Rectal smooth muscle tissue (tissue), 1 donor: Measurements from ENCODE around the gene TGIF2.
"Not testable (repeated sequence)": the region's sequence is repeated elsewhere in the genome, so short reads cannot be mapped to it uniquely, and the experiment has no call there.

Experiments
- H3K27ac ChIP-seq: one replicate; pipeline ENCODE4 v1.7.0; 2013; ENCODE audit warnings: low read depth, low read length, inconsistent platforms
- H3K27me3 ChIP-seq: one replicate; pipeline ENCODE4 v1.7.0; 2013; ENCODE audit warnings: low read length; ENCODE audit not compliant: control insufficient read depth, insufficient read depth
- H3K36me3 ChIP-seq: one replicate; pipeline ENCODE4 v1.7.0; 2013; ENCODE audit warnings: low read length; ENCODE audit not compliant: control insufficient read depth, insufficient read depth
- H3K4me1 ChIP-seq: one replicate; pipeline ENCODE4 v1.7.0; 2013; ENCODE audit warnings: low read length; ENCODE audit not compliant: control insufficient read depth, insufficient read depth
- H3K4me3 ChIP-seq: one replicate; pipeline ENCODE4 v1.7.0; 2013; ENCODE audit warnings: low read length
- H3K9ac ChIP-seq: one replicate; pipeline ENCODE4 v1.7.0; 2013; ENCODE audit warnings: low read length

TGIF2 gene

GRCh38 chr20:36591854-36592641 is 18.7 kb downstream of the TGIF2 start:
- H3K4me3 ChIP-seq = no peak overlapping the region
- H3K36me3 ChIP-seq = no peaks in the 10 kb centered on the region
- no peaks in the 10 kb centered on the region for H3K27me3 ChIP-seq
- H3K27ac ChIP-seq = no peak overlapping the region
- no peak overlapping the region for H3K9ac ChIP-seq
- no peaks in the 10 kb centered on the region for H3K4me1 ChIP-seq

GRCh38 chr20:36593347-36593929 is 20.0 kb downstream of the TGIF2 start:
- Histone ChIP-seq H3K4me1 (no peaks in the 10 kb centered on the region), H3K27ac (no peak overlapping the region), H3K27me3 (no peaks in the 10 kb centered on the region), H3K36me3 (no peaks in the 10 kb centered on the region), H3K9ac (no peak overlapping the region), H3K4me3 (no peak overlapping the region)

DNA sequence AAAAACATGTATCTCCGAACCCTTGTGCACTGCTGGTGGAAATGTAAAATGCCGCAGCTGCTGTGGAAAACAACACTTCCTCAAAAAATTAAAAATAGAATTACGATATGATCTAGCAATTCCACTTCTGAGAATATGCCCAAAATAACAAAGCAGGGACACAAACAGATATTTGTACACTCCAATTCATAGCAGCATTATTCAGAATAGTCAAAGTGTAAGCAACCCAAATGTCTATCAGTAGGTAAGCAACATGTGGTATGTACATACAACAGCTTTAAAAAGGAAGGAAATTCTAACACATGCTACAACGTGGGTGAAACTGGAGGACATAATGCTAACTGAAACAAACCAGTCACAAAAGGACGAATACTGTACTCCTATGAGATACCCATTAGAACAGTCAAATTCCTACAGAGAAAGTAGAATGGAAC is 26.5 kb downstream of the TGIF2 start:
- Histone ChIP-seq H3K4me3 (no peak overlapping the region), H3K9ac (no peak overlapping the region), H3K4me1 (peaks cover 2% of the 10 kb centered on the region), H3K27ac (no peak overlapping the region), H3K27me3 (no peaks in the 10 kb centered on the region), H3K36me3 (no peaks in the 10 kb centered on the region)

GRCh38 chr20:36601540-36601939 is 28.1 kb downstream of the TGIF2 start:
- Histone ChIP-seq H3K27me3 (no peaks in the 10 kb centered on the region), H3K4me3 (no peak overlapping the region), H3K27ac (no peak overlapping the region), H3K36me3 (no peaks in the 10 kb centered on the region), H3K9ac (no peak overlapping the region), H3K4me1 (peaks cover 7% of the 10 kb centered on the region)

DNA sequence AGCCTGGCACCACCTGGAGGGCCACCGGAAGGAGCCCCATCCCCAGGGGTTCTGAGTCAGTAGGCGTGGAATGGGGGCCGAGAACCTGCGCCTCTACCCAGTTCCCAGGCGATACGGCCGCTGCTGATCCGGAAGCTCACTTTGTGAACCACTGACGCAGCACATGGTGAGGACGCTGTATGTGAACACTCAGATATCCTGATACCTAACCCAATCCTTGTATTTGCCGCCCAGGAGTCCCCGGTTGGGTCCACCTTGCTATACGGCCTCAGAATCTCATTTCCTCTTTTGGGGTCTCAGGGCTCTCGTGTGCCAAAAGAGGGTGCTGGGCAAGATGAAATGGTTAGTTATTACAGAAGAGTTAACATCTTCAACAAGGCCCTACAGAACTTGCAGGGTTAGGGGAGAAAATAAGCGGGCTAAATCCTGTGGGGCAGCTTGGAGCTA is 31.6 kb downstream of the TGIF2 start:
- Histone ChIP-seq H3K9ac (peak overlapping the region; percentile 90), H3K4me3 (peak overlapping the region; percentile 65), H3K27ac (peak overlapping the region; percentile 89), H3K27me3 (no peaks in the 10 kb centered on the region), H3K4me1 (peaks cover 11% of the 10 kb centered on the region), H3K36me3 (peaks cover 8% of the 10 kb centered on the region)

GRCh38 chr20:36605399-36606157 is 32.2 kb downstream of the TGIF2 start, which contains the start of gene RAB5IF:
TSS of gene RAB5IF (plus strand) at chr20:36605779. CDS start at chr20:36605952, 173 bp downstream.
- H3K9ac ChIP-seq = peak within 1 kb of the TSS; percentile 93
- H3K4me3 ChIP-seq = peak within 1 kb of the TSS; percentile 98
- H3K4me1 ChIP-seq = peaks cover 11% of the 10 kb centered on the region
- peaks cover 11% of the 10 kb centered on the region for H3K36me3 ChIP-seq
- H3K27ac ChIP-seq = peak within 1 kb of the TSS; percentile 89
- H3K27me3 ChIP-seq = no peaks in the 10 kb centered on the region

GRCh38 chr20:36606158-36607066 is 33.0 kb downstream of the TGIF2 start:
- Histone ChIP-seq H3K9ac (peak overlapping the region; percentile 93), H3K4me1 (peaks cover 11% of the 10 kb centered on the region), H3K27ac (peak overlapping the region; percentile 89), H3K27me3 (no peaks in the 10 kb centered on the region), H3K36me3 (peaks cover 13% of the 10 kb centered on the region), H3K4me3 (peak overlapping the region; percentile 98)

DNA sequence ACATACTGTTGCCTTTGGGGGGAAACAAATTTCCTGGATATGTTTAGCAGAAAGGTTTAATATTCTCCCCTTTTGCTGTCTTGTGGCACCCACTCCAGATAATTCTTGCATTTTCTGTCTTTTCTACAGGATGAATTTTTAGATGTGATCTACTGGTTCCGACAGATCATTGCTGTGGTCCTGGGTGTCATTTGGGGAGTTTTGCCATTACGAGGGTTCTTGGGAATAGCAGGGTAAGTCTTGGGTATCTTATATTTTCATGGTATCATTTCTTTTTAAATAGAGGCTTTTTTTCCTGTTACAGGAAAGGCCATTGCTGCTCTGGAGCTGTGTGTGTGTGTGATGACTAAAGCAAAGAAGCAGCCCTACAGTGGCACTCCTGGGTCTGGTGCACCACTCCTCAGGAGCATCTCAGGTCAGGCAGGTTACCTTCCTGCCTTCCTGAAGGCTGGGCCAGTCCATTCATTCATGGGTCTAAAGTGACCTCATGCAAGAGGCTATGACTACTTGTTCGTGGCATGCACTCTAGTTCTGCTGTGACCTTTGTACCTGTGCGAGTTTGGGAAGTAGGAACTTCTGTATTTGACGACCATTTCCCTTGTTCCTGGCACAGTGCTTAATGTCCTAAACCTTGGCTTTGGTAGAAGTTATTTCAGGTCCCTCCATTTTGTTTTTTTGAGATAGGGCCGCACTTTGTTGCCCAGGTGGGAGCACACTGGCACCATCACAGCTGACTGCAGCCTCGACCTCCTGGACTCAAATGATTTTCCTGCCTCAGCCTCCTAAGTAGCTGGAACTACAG is 34.4 kb downstream of the TGIF2 start:
- no peak overlapping the region for H3K27ac ChIP-seq
- H3K4me3 ChIP-seq = peak overlapping the region; percentile 26
- H3K4me1 ChIP-seq = peaks cover 11% of the 10 kb centered on the region
- H3K27me3 ChIP-seq = no peaks in the 10 kb centered on the region
- peaks cover 24% of the 10 kb centered on the region for H3K36me3 ChIP-seq
- H3K9ac ChIP-seq = no peak overlapping the region

DNA sequence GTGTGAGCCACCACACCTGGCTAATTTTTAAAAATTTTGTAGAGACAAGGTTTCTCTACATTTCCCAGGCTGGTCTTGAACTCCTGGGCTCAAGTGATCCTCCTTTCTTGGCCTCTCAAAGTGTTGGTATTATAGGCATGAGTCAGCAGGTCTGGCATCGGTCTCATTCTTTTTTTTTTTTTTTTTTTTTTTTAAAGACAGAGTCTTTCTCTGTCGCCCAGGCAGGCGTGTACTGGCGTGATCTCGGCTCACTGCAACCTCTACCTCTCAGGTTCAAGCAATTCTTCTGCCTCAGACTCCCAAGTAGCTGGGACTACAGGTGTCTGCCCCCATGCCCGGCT is 35.0 kb downstream of the TGIF2 start:
- not testable (repeated sequence) for H3K27me3 ChIP-seq, H3K27ac ChIP-seq, H3K4me3 ChIP-seq, H3K9ac ChIP-seq
- H3K4me1 ChIP-seq = peaks cover 11% of the 10 kb centered on the region
- peaks cover 27% of the 10 kb centered on the region for H3K36me3 ChIP-seq

GRCh38 chr20:36611625-36612024 is 38.2 kb downstream of the TGIF2 start:
- Histone ChIP-seq H3K27ac (no peak overlapping the region), H3K4me3 (no peak overlapping the region), H3K36me3 (peaks cover 37% of the 10 kb centered on the region), H3K4me1 (peaks cover 3% of the 10 kb centered on the region), H3K27me3 (no peaks in the 10 kb centered on the region), H3K9ac (no peak overlapping the region)

DNA sequence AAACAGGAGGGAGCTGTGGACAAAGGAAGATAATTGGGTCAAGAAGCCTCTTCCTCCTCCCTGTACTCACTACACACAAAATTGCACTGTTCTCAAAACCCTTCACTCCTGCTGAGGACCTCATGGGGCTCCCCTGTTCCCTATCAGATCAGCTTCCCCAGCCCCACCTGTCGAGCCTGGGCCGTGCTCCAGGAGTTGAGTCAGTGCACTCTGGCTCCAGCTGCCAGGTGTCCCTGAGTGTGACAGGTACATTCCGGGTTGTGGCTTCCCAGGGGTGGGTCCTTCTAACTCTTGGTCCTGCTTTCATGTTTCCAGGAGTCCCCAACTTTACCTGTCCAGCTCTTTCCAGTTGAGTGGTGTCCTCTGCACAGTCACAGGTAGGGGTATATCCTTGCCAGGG is 40.6 kb downstream of the TGIF2 start:
- no peaks in the 10 kb centered on the region for H3K27me3 ChIP-seq
- no peaks in the 10 kb centered on the region for H3K4me1 ChIP-seq
- H3K9ac ChIP-seq = no peak overlapping the region
- peaks cover 32% of the 10 kb centered on the region for H3K36me3 ChIP-seq
- H3K4me3 ChIP-seq = no peak overlapping the region
- no peak overlapping the region for H3K27ac ChIP-seq
